ENCODE results near the gene PALD1. TPM values are rescaled to one million over a fixed set of nuclear protein-coding genes. Genes with fewer than 3 reads are reported as not detected.
A peak's percentile ranks its signal among the peaks of the same experiment; 100 is the strongest.

PALD1 gene
- total and polyA plus RNA-seq, 3 donors from 2014 or later: 6.3 to 13.3 (median 8.3) TPM

GRCh38 chr10:70461397-70462348 lies 16.9 kb upstream of the PALD1 start:
- Histone ChIP-seq H3K4me1 (no peaks in the 10 kb centered on the region), H3K4me3 (no peak overlapping the region), H3K36me3 (ENCODE audit: low read depth, missing control alignments) (no peaks in the 10 kb centered on the region), H3K27me3 (no peaks in the 10 kb centered on the region), H3K27ac (no peak overlapping the region), H3K9me3 (no peaks in the 10 kb centered on the region)
- TF ChIP-seq, protein P1, sequence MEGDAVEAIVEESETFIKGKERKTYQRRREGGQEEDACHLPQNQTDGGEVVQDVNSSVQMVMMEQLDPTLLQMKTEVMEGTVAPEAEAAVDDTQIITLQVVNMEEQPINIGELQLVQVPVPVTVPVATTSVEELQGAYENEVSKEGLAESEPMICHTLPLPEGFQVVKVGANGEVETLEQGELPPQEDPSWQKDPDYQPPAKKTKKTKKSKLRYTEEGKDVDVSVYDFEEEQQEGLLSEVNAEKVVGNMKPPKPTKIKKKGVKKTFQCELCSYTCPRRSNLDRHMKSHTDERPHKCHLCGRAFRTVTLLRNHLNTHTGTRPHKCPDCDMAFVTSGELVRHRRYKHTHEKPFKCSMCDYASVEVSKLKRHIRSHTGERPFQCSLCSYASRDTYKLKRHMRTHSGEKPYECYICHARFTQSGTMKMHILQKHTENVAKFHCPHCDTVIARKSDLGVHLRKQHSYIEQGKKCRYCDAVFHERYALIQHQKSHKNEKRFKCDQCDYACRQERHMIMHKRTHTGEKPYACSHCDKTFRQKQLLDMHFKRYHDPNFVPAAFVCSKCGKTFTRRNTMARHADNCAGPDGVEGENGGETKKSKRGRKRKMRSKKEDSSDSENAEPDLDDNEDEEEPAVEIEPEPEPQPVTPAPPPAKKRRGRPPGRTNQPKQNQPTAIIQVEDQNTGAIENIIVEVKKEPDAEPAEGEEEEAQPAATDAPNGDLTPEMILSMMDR (IDR thresholded peaks at IDR 0.05): peak; percentile 78 to 81 (median 80)
- no peak for TF ChIP-seq POLR2A (IDR thresholded peaks at IDR 0.05)
- intact Hi-C loops (cut with DNase I; ENCODE audit: low total_unique reads): loop anchor here (10.0 kb wide), 1 partner anchor 83 kb away; no protein-coding TSS in a partner anchor
- WGBS, 2 donors: 61 to 72% methylated on average over 13 of the region's 13 CpGs
- peak; percentile 80 for DNase-seq

DNA sequence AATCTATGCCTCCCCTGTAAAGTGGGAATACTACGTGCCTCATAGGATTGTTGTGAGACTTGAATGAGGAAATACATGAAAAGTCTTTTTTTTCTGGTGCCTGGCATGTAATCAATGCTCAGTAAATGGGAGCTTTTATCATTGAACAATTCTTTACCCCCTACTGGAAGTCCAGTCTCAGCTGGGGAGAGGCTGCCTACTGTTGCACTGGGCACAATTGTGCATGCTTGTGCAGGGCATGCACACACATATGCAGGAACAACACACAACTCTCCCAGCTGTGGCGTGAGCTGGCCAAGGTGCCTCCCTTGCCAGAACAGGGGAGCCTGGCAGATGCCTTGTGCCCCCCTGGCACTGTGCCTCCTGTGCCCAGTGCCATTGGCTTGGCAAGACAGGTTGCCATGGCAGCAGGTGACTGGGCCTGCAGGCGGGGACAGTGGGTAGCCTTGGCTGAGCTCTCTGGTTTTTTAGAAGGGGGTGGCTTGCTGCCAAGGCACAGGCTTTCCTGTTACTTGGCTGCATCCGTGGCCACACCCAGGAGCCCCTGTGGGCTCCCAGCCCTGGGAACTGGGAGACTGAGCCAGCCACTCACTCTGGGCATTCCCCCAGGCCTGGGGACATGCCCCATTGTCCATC lies 16.1 kb upstream of the PALD1 start:
- Histone ChIP-seq H3K4me1 (no peaks in the 10 kb centered on the region), H3K27me3 (no peaks in the 10 kb centered on the region), H3K36me3 (ENCODE audit: low read depth, missing control alignments) (no peaks in the 10 kb centered on the region), H3K9me3 (no peaks in the 10 kb centered on the region), H3K27ac (no peak overlapping the region), H3K4me3 (no peak overlapping the region)
- peak; percentile 41 for DNase-seq
- TF ChIP-seq, protein P1 (IDR thresholded peaks at IDR 0.05): no peak
- no peak for TF ChIP-seq POLR2A (IDR thresholded peaks at IDR 0.05)
- intact Hi-C loops (cut with DNase I; ENCODE audit: low total_unique reads): loop anchor here (10.0 kb wide), 1 partner anchor 82 kb away; no protein-coding TSS in a partner anchor
- WGBS, 2 donors: 33 to 39% methylated on average over 1 to 4 of the region's 4 CpGs

GRCh38 chr10:70465278-70465677 lies 13.3 kb upstream of the PALD1 start:
- WGBS, 2 donors: 93 to 94% methylated on average over 4 of the region's 4 CpGs
- Histone ChIP-seq H3K27me3 (no peaks in the 10 kb centered on the region), H3K9me3 (no peaks in the 10 kb centered on the region), H3K36me3 (ENCODE audit: low read depth, missing control alignments) (no peaks in the 10 kb centered on the region), H3K4me1 (no peaks in the 10 kb centered on the region), H3K4me3 (no peak overlapping the region), H3K27ac (no peak overlapping the region)
- TF ChIP-seq POLR2A (IDR thresholded peaks at IDR 0.05): no peak
- TF ChIP-seq, protein P1 (IDR thresholded peaks at IDR 0.05): no peak
- DNase-seq: no peak
- intact Hi-C loops (cut with DNase I; ENCODE audit: low total_unique reads): loop anchor here (10.0 kb wide), 1 partner anchor 80 kb away; no protein-coding TSS in a partner anchor

- intact Hi-C loops (cut with DNase I; ENCODE audit: low total_unique reads): loop anchor here (10.0 kb wide), 1 partner anchor 79 kb away; no protein-coding TSS in a partner anchor
- WGBS, 2 donors: 88 to 90% methylated on average over 2 of the region's 2 CpGs
- TF ChIP-seq POLR2A (IDR thresholded peaks at IDR 0.05): no peak
- TF ChIP-seq, protein P1 (IDR thresholded peaks at IDR 0.05): no peak
Measured at GRCh38 chr10:70465832-70466231, 12.7 kb upstream of the PALD1 start.

More at GRCh38 chr10:70465832-70466231, 12.7 kb upstream of the PALD1 start:
- DNase-seq: no peak
- no peaks in the 10 kb centered on the region for H3K4me1 ChIP-seq
- H3K36me3 ChIP-seq (ENCODE audit: low read depth, missing control alignments): no peaks in the 10 kb centered on the region
- H3K27me3 ChIP-seq: no peaks in the 10 kb centered on the region
- H3K27ac ChIP-seq: no peak overlapping the region
- H3K4me3 ChIP-seq: no peak overlapping the region
- no peaks in the 10 kb centered on the region for H3K9me3 ChIP-seq

Measured in testis (tissue), 3 donors.